H1 (cell line): ENCODE results near the gene SERPINB6. TPM values are rescaled to one million over a fixed set of nuclear protein-coding genes. Genes with fewer than 3 reads are reported as not detected.

ENCODE experiments used
- CTCF ChIA-PET: fragments of 300-600 bp; sonication (Branson Sonifier 250); formaldehyde crosslinking; loops from one replicate; lab custom pipeline; 2021; ENCODE audit not compliant: partially characterized antibody; lab: Charles Lee
- POLR2A ChIA-PET: fragments of 300-600 bp; sonication (Branson Sonifier 250); formaldehyde crosslinking; loops from one replicate; lab custom pipeline; 2021; ENCODE audit warnings: inconsistent platforms; ENCODE audit not compliant: partially characterized antibody; lab: Charles Lee
- DNase-seq, 2 experiments: peaks; one replicate each; pipeline versions ENCODE4 v3.0.0 to v3.0.0-alpha.2; 2010 to 2022; ENCODE audit warnings: low spot score in 2 of 2, low read depth in 1 of 2, mixed read lengths in 1 of 2
- FAIRE-seq: peaks from 2 replicates; lab custom pipeline; 2011; peaks lifted over from hg19 to GRCh38; lab: Jason Lieb, UNC
- H2AFZ ChIP-seq: 2 replicates; pipeline ENCODE4 v1.8.1; 2012; ENCODE audit warnings: low read length, inconsistent platforms
- H2AK5ac ChIP-seq: 2 replicates; pipeline ENCODE4 v1.6.1; 2013; ENCODE audit warnings: low read depth, low read length
- H2BK120ac ChIP-seq: replicated peaks from 2 replicates; pipeline ENCODE3; 2013; ENCODE audit warnings: low read depth, low read length, inconsistent platforms
- H2BK12ac ChIP-seq: 2 replicates; pipeline ENCODE4 v1.6.1; 2013; ENCODE audit warnings: low read depth, low read length
- H2BK15ac ChIP-seq: 2 replicates; pipeline ENCODE4 v1.6.1; 2013; ENCODE audit warnings: low read length
- H2BK20ac ChIP-seq: 2 replicates; pipeline ENCODE4 v1.6.1; 2013; ENCODE audit warnings: low read length
- H2BK5ac ChIP-seq: 2 replicates; pipeline ENCODE4 v1.6.1; 2013; ENCODE audit warnings: low read depth, low read length
- H3K14ac ChIP-seq: 2 replicates; pipeline ENCODE4 v1.6.1; 2013; ENCODE audit warnings: inconsistent platforms; ENCODE audit not compliant: insufficient read length
- H3K18ac ChIP-seq: 2 replicates; pipeline ENCODE4 v1.6.1; 2013; ENCODE audit warnings: low read length; ENCODE audit errors: extremely low read depth
- H3K23ac ChIP-seq: 2 replicates; pipeline ENCODE4 v1.6.1; 2013; ENCODE audit warnings: inconsistent platforms; ENCODE audit not compliant: insufficient read length
- H3K23me2 ChIP-seq: 2 replicates; pipeline ENCODE4 v1.6.1; 2013; ENCODE audit warnings: low read depth, low read length
- H3K27ac ChIP-seq: 2 replicates; pipeline ENCODE4 v1.6.1; 2011; ENCODE audit warnings: low read depth, low read length, inconsistent platforms
- H3K27me3 ChIP-seq, 4 experiments: replicated peaks in 1 of 4; 1 replicate in 1 of 4; 2 replicates in 3 of 4; pipeline versions ENCODE4 v1.6.1 to v1.8.1; 2011 to 2013; ENCODE audit warnings: low read length in 3 of 4, mild to moderate bottlenecking in 3 of 4, inconsistent platforms in 2 of 4, mixed read lengths in 2 of 4, moderate library complexity in 1 of 4; ENCODE audit not compliant: control insufficient read depth in 3 of 4, insufficient read depth in 3 of 4; ENCODE audit errors: extremely low read depth in 1 of 4
- H3K36me3 ChIP-seq, 4 experiments: 2 replicates each; pipeline versions ENCODE4 v1.6.1 to v1.8.1; 2011 to 2013; ENCODE audit warnings: mild to moderate bottlenecking in 4 of 4, low read length in 3 of 4, moderate library complexity in 2 of 4, control low read depth in 1 of 4, inconsistent platforms in 1 of 4; ENCODE audit not compliant: insufficient read depth in 4 of 4, control insufficient read depth in 2 of 4
- H3K4ac ChIP-seq: replicated peaks from 2 replicates; pipeline ENCODE3; 2013; ENCODE audit warnings: low read length, low read depth, mixed read lengths, inconsistent platforms; ENCODE audit not compliant: insufficient read length
- H3K4me1 ChIP-seq, 4 experiments: replicated peaks in 1 of 4; 1 replicate in 1 of 4; 2 replicates in 3 of 4; pipeline versions ENCODE4 v1.6.1 to v1.8.1; 2011 to 2013; ENCODE audit warnings: low read length in 3 of 4, inconsistent platforms in 2 of 4, mixed read lengths in 1 of 4; ENCODE audit not compliant: insufficient read depth in 4 of 4, control insufficient read depth in 3 of 4
- H3K4me2 ChIP-seq, 2 experiments: 2 replicates each; pipeline versions ENCODE4 v1.6.1 to v1.8.1; 2011 to 2013; ENCODE audit warnings: low read depth in 2 of 2, low read length in 2 of 2, control low read depth in 1 of 2, inconsistent platforms in 1 of 2, mild to moderate bottlenecking in 1 of 2; ENCODE audit not compliant: insufficient read depth in 1 of 2
- H3K4me3 ChIP-seq, 4 experiments: fragments of 200-600, 300-600 bp in 1 of 4; sonication (generic), shearing (Covaris generic), sonication (Bioruptor Twin) in 1 of 4; 2 replicates each; pipeline versions ENCODE4 v1.5.1 to v1.8.1; 2011 to 2016; ENCODE audit warnings: low read length in 4 of 4, low read depth in 3 of 4, control low read depth in 2 of 4, inconsistent platforms in 2 of 4, mild to moderate bottlenecking in 2 of 4, mixed read lengths in 1 of 4, moderate library complexity in 1 of 4; ENCODE audit not compliant: insufficient read depth in 2 of 4; ENCODE audit errors: extremely low read depth in 1 of 4
- H3K56ac ChIP-seq: replicated peaks from 2 replicates; pipeline ENCODE3; 2013; ENCODE audit warnings: low read depth, mild to moderate bottlenecking, mixed read lengths, low read length, inconsistent platforms; ENCODE audit not compliant: insufficient read length
- H3K79me1 ChIP-seq: 2 replicates; pipeline ENCODE4 v1.6.1; 2013; ENCODE audit warnings: low read depth, low read length, control low read depth
- H3K79me2 ChIP-seq, 2 experiments: 2 replicates each; pipeline versions ENCODE4 v1.6.1 to v1.8.1; 2012 to 2013; ENCODE audit warnings: low read length in 2 of 2, mild to moderate bottlenecking in 2 of 2, inconsistent platforms in 1 of 2; ENCODE audit not compliant: insufficient read depth in 2 of 2, control insufficient read depth in 1 of 2
- H3K9ac ChIP-seq, 4 experiments: replicated peaks in 1 of 4; 1 replicate in 1 of 4; 2 replicates in 3 of 4; pipeline versions ENCODE4 v1.6.1 to v1.8.1; 2011 to 2013; ENCODE audit warnings: low read depth in 3 of 4, low read length in 3 of 4, control low read depth in 2 of 4, mild to moderate bottlenecking in 2 of 4, moderate library complexity in 2 of 4, inconsistent platforms in 1 of 4; ENCODE audit errors: extremely low read depth in 1 of 4
- H3K9me3 ChIP-seq, 2 experiments: 2 replicates each; pipeline versions ENCODE4 v1.6.1 to v1.8.1; 2012 to 2013; ENCODE audit warnings: mild to moderate bottlenecking in 2 of 2, moderate library complexity in 2 of 2, control low read depth in 1 of 2, inconsistent platforms in 1 of 2, low read depth in 1 of 2, low read length in 1 of 2, mixed read lengths in 1 of 2; ENCODE audit not compliant: insufficient read depth in 2 of 2
- H4K20me1 ChIP-seq, 2 experiments: replicated peaks in 1 of 2; 2 replicates each; pipeline versions ENCODE3 to v1.8.1; 2011 to 2013; ENCODE audit warnings: inconsistent platforms in 2 of 2, low read length in 2 of 2, mild to moderate bottlenecking in 1 of 2; ENCODE audit not compliant: insufficient read depth in 2 of 2, control insufficient read depth in 1 of 2
- H4K5ac ChIP-seq: 2 replicates; pipeline ENCODE4 v1.6.1; 2013; ENCODE audit warnings: low read length, low read depth, mixed read lengths, inconsistent platforms; ENCODE audit not compliant: insufficient read length
- H4K8ac ChIP-seq: 2 replicates; pipeline ENCODE4 v1.8.0; 2013; ENCODE audit warnings: mild to moderate bottlenecking, moderate library complexity, low read length, inconsistent platforms; ENCODE audit not compliant: insufficient read depth; ENCODE audit errors: extremely low read depth
- H4K91ac ChIP-seq: replicated peaks from 2 replicates; pipeline ENCODE3; 2013; ENCODE audit warnings: low read length, mixed read lengths, inconsistent platforms; ENCODE audit not compliant: insufficient read length
- BCL11A ChIP-seq, 2 experiments: IDR thresholded peaks; one replicate each; pipeline ENCODE4 v1.6.1; 2011; ENCODE audit warnings: low read depth in 2 of 2, low read length in 2 of 2, mild to moderate bottlenecking in 2 of 2
- CBX8 ChIP-seq: fragments of 300-800, 300-1000 bp; sonication (generic); IDR thresholded peaks from 2 replicates; pipeline ENCODE4 v1.7.1; 2016; ENCODE audit warnings: low read depth, low read length, borderline replicate concordance
- HDAC2 ChIP-seq, 2 experiments: fragments of 300-600 bp in 1 of 2; sonication (generic) in 1 of 2; IDR thresholded peaks; 2 replicates each; pipeline ENCODE4 v1.6.1; 2011 to 2012; ENCODE audit warnings: low read depth in 2 of 2, low read length in 2 of 2, mild to moderate bottlenecking in 2 of 2, moderate library complexity in 2 of 2, borderline replicate concordance in 1 of 2, inconsistent platforms in 1 of 2
- JUND ChIP-seq: IDR thresholded peaks from 2 replicates; pipeline ENCODE4 v1.6.1; 2011; ENCODE audit warnings: mild to moderate bottlenecking, improper control_type of control experiment, low read length
- SAP30 ChIP-seq: fragments of 300-600 bp; sonication (generic); IDR thresholded peaks from 2 replicates; pipeline ENCODE4 v1.7.1; 2012; ENCODE audit warnings: low read length, moderate library complexity, mild to moderate bottlenecking, inconsistent platforms; ENCODE audit not compliant: insufficient read depth, insufficient replicate concordance
- SIN3A ChIP-seq, 2 experiments: IDR thresholded peaks in 1 of 2; conservative IDR thresholded peaks in 1 of 2; 2 replicates each; pipeline ENCODE4 v1.6.1; 2011 to 2012; ENCODE audit warnings: low read length in 2 of 2, improper control_type of control experiment in 1 of 2, low read depth in 1 of 2, mild to moderate bottlenecking in 1 of 2
- SIX5 ChIP-seq: IDR thresholded peaks from 2 replicates; pipeline ENCODE4 v1.6.1; 2011; ENCODE audit warnings: mild to moderate bottlenecking, low read depth, low read length
- WGBS, 2 experiments: shearing (Covaris generic) in 1 of 2; methylation state at CpG; one replicate each; pipeline versions ENCODE4 v1.1.6 to v1.1.7; 2013 to 2015; ENCODE audit warnings: low lambda C conversion rate in 2 of 2, mixed read lengths in 2 of 2, inconsistent platforms in 1 of 2, low coverage in 1 of 2, missing lambda C conversion rate in 1 of 2; ENCODE audit not compliant: insufficient replicate concordance in 2 of 2, insufficient coverage in 1 of 2, insufficient read length in 1 of 2; ENCODE audit errors: extremely low coverage in 1 of 2, missing lambda C conversion rate in 1 of 2; 5-methylcytosine and 5-hydroxymethylcytosine counted together
- polyA plus RNA-seq, 7 experiments: library from polyadenylated mRNA; depleted of rRNA in 3 of 7; stranded (reverse) in 5 of 7; unstranded in 2 of 7; fragments of >200 nt in 5 of 7; fragments of 200-250 nt in 2 of 7; gene quantifications; 1 replicate in 5 of 7; 2 replicates in 1 of 7; 4 replicates in 1 of 7; pipeline versions ENCODE4 v1.2.1 to v1.2.3, GENCODE V29; 2011 to 2013; ENCODE audit warnings: missing spikeins in 2 of 7, mixed read lengths in 2 of 7
- total RNA-seq: library from RNA; stranded (reverse); fragmentation: NEBNext Ultra II Directional; extraction: Animal tissue kit (Norgen Biotek cat#: 25700); gene quantifications from 2 replicates; pipeline ENCODE4 v1.2.1, GENCODE V29; 2021

SERPINB6 gene
- total and polyA plus RNA-seq, 2 of the 8 experiments (the other 6 are each of a cell fraction or from before 2014, with no cell fraction given): 27.2 to 29.4 TPM

DNA sequence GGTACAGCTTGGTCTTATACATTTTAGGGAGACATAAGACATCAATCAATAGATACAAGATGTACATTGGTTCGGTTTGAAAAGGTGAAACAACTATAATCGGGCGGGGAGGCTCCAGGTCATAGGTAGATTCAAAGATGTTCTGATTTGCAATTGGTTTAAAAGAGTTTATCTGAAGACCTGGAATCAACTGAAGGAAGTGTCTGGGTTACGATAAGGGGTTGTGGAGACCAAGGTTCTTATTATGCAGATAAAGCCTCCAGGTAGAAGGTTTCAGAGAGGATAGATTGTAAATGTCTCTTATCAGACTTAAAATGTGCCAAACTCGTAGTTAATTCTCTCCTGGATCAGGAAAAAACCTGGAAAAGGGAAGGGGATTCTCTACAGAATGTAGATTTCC is 5.9 kb upstream of the SERPINB6 start:
- no peak overlapping the region for H2BK15ac ChIP-seq
- no peak overlapping the region for H3K9ac ChIP-seq
- no peak overlapping the region for H3K4me2 ChIP-seq
- H3K4me3 ChIP-seq: no peak overlapping the region
- no peak overlapping the region for H2BK12ac ChIP-seq
- no peak overlapping the region for H2BK5ac ChIP-seq
- 90% methylated on average over 5 of the region's 5 CpGs; no CpG with 5 or more reads in 1 of the 2 experiments for WGBS, 2 experiments
- H3K23me2 ChIP-seq: no peaks in the 10 kb centered on the region
- H3K23ac ChIP-seq: no peak overlapping the region
- no peaks in the 10 kb centered on the region for H3K27me3 ChIP-seq
- CTCF ChIA-PET: interaction anchor here (0.6 to 9.3 kb wide), 6 partner anchors 10 to 192 kb away, joined by 3 to 54 read pairs (median 4); no protein-coding TSS in a partner anchor
- H3K14ac ChIP-seq: no peak overlapping the region
- H4K91ac ChIP-seq: no peak overlapping the region
- no peak overlapping the region for H2BK20ac ChIP-seq
- H3K36me3 ChIP-seq: no peaks in the 10 kb centered on the region
- H4K8ac ChIP-seq: no peak overlapping the region
- DNase-seq: no peak
- POLR2A ChIA-PET: interaction anchor here (1.2 to 1.4 kb wide), 2 partner anchors 13 to 17 kb away, joined by 3 to 4 read pairs; no protein-coding TSS in a partner anchor
- H3K56ac ChIP-seq: no peak overlapping the region
- no peak overlapping the region for H3K27ac ChIP-seq
- no peak overlapping the region for H3K18ac ChIP-seq
- no peak for TF ChIP-seq SAP30
- TF ChIP-seq BCL11A (IDR thresholded peaks at IDR 0.05; ENCODE audit: low read depth in 2 of 2, low read length in 2 of 2): no peak
- no peak for TF ChIP-seq SIX5
- TF ChIP-seq JUND: no peak
- TF ChIP-seq CBX8: no peak
- no peak for TF ChIP-seq SIN3A (conservative IDR thresholded peaks at IDR 0.05 in 1 of 2, IDR thresholded peaks at IDR 0.05 in 1 of 2; ENCODE audit: low read depth in 1 of 2, low read length in 2 of 2)
- no peak for TF ChIP-seq HDAC2 (IDR thresholded peaks at IDR 0.05; ENCODE audit: borderline replicate concordance in 1 of 2, low read depth in 2 of 2, low read length in 2 of 2)
- TF ChIP-seq, all 59 proteins: peak for 0
- H4K20me1 ChIP-seq: no peaks in the 10 kb centered on the region
- H3K79me1 ChIP-seq: no peaks in the 10 kb centered on the region
- no peak overlapping the region for H3K4ac ChIP-seq
- H3K79me2 ChIP-seq: no peaks in the 10 kb centered on the region
- no peak for FAIRE-seq
- H4K5ac ChIP-seq: no peak overlapping the region
- no peak overlapping the region for H2AFZ ChIP-seq
- no peak overlapping the region for H2AK5ac ChIP-seq
- H2BK120ac ChIP-seq: no peak overlapping the region
- no peaks in the 10 kb centered on the region for H3K9me3 ChIP-seq
- peaks cover 0 to 6% (median 0%) of the 10 kb centered on the region in 4 experiments; a peak in 2 of 7 replicates for H3K4me1 ChIP-seq
